NOMO-1 treated with dmso at 0.1 percent for 144 hours (cell line): ENCODE results near the gene SPOCK2.
"Not testable (repeated sequence)": the region's sequence is repeated elsewhere in the genome, so short reads cannot be mapped to it uniquely, and the experiment has no call there.

ENCODE experiments used
- DNase-seq: peaks from one replicate; lab custom pipeline; 2025; ENCODE audit not compliant: unreplicated experiment; lab: John Stamatoyannopoulos, UW

The SPOCK2 gene

DNA sequence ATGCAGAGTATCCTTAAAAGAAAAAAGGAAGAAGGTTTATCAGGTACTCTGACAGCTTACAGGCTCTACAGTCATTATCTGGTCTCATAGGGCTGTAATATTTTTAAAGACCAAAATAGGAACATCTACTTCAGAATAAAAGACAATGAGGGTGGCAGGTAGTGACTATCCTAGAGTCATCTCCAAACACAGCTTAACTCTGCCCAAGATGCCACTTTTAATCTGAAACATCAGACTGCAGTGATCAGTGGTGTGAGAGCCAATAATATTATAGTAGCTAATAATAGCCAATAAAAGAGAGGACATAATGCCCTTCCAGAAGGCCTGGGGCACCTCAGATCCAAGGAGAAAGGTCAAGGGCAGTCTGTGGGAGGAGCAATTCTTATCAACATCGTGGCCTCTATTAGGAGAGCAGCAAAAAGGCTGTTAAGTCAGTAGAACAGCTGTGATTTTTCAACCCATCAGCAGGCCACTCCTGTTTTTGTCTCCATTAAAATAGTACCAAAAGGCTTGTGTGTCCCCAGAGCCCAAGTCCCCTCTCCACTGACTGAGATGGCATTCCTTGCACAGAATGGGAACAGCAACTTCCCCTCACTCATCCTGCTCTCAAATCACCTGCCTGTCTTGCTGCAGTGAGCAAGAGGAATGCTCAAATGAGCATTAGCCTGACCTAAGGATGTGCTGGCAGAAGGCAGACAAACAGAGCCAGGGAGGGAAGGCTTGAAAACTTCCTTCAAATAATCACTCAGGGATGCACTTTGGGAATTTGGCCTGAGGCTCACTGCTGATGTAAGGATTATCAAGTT is 20.7 kb upstream of the SPOCK2 start:
- DNase-seq = no peak

GRCh38 chr10:72108004-72108370 is 19.6 kb upstream of the SPOCK2 start:
- DNase-seq = not testable (repeated sequence)

DNA sequence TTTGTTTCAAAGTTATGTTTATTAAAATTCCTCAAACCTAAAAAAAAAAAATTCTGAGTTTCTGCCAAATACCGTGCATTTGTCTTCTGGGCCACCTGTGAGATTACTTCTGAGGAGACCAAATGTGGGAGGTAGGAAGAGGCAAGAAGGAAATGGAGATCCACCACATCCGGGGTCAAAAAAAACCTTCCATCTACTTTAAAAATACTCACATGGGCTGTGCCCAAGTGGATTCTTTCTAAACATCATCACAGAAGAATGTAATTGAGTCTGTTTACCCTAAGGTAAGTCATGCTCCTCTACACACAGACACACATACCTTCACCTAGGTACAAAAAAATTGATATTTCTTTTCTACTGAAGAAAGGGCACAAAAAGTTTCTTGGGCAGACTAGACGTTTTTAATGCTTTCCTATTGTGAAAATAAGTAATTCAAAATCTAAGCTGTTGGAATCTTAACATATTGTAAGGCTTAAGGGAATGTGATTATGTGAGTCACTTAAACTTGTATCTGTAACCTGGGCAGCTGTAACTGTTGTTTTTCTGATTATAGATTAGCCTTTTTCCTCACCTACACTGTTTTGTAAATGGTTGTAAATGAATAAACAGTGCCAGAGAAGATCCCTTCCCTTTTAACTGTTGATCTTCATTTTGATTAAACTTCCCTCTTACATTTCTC is 19.1 kb upstream of the SPOCK2 start:
- no peak for DNase-seq

GRCh38 chr10:72106896-72107295 is 18.5 kb upstream of the SPOCK2 start:
- DNase-seq = no peak

DNA sequence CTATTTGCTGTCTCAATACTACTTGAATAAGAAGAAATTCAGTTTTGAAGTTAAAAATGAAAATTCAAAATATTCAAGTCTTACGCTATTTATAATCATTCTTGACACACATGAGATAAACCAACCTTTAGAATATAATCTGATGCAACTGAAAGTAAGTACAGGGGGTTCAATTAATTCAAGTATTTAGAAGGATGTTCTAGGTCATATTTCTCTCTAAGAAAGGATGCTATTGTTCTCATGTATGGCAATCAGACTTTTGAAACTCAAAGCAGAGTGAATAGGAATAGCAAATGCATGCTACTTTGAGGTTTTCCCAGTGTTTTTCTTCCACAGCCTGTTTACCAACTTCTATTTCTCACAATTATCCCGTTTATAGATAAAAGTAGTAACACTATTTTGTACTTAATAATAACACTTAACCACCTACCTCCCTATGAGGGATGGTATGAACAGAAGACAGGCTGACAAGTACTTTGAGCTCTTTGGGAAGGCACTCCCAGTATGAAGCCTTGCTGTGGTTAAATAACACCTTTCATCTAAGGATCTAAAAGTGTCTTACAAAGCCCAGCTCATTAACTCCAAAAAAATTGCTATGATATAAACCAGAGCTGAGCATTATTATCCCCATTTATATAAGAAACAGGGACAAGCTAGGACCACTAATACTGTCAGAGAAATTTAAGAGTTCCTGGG is 18.0 kb upstream of the SPOCK2 start:
- no peak for DNase-seq

- no peak for DNase-seq
Measured at GRCh38 chr10:72105710-72106109, 17.4 kb upstream of the SPOCK2 start.

- no peak for DNase-seq
Measured at GRCh38 chr10:72105098-72105475, 16.7 kb upstream of the SPOCK2 start.

GRCh38 chr10:72104472-72105097 is 16.2 kb upstream of the SPOCK2 start:
- no peak for DNase-seq

DNA sequence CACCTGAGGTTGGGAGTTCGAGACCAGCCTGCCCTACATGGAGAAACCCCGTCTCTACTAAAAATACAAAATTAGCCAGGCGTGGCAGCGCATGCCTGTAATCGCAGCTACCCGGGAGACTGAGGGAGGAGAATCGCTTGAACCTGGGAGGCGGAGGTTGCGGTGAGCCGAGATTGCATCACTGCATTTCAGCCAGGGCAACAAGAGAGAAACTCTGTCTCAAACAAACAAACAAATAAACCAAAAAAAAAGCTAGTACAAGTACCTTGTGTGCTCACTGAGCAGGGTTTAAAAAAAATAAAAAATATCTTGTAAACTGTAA is 11.2 kb upstream of the SPOCK2 start:
- no peak for DNase-seq

DNA sequence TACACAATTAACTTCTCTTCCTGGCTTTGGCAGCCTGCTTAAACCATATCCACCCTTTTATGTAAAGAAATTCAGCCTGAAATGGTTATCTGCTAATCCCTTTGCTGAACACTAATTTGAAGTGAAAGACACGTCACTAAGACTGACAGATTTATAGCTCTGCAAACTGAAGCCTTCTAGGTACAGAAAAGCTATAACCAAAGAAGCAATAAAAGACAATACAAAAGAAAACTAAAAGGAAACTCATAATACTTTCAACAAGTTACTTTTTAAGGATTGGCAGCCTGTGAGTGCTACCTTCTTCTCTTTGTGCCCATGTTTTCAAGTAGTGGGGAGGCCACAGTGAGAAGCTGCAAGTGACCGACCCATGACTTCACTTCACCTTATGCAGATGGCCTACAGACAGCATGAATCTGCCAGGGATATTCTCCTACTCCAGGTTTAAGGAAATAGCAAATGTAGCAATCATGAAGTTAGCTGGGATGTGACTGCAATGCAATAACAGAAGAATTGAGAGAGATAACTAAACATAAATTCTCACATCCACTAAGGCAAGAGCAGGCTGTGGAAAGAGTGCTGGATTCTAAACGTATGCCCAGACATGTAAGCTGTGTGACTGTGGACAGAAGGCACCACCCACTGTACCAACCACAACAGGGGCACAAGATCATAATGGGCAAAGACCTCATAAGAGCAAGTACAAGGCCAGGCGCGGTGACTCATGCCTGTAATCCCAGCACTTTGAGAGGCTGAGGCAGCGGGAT is 10.7 kb upstream of the SPOCK2 start:
- no peak for DNase-seq

- no peak for DNase-seq
Measured at GRCh38 chr10:72098301-72098835, 10.0 kb upstream of the SPOCK2 start.

GRCh38 chr10:72097448-72098300 is 9.3 kb upstream of the SPOCK2 start:
- DNase-seq = no peak

- DNase-seq = no peak
Measured at GRCh38 chr10:72096115-72097000, 8.0 kb upstream of the SPOCK2 start.

GRCh38 chr10:72095195-72095594 is 6.8 kb upstream of the SPOCK2 start:
- no peak for DNase-seq

DNA sequence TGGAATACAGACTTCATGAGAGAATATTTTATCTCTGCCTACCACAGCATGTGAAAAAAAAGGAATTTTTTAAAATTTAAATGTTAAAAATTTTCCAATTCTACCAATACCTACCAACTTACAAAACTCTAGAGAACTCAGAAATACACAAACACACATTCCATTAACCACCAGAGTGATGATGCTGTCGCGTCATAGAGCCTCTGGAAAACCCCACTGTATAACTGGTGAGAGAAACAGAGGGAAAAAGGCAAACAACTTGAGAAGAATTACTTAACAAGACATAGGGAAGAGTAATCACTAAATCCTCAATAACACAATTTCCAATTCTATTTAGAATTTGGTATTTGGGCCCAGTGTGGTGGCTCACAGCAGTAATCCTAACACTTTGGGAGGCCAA is 6.2 kb upstream of the SPOCK2 start:
- DNase-seq = no peak

- no peak for DNase-seq
Measured at GRCh38 chr10:72093450-72093849, 5.1 kb upstream of the SPOCK2 start.

DNA sequence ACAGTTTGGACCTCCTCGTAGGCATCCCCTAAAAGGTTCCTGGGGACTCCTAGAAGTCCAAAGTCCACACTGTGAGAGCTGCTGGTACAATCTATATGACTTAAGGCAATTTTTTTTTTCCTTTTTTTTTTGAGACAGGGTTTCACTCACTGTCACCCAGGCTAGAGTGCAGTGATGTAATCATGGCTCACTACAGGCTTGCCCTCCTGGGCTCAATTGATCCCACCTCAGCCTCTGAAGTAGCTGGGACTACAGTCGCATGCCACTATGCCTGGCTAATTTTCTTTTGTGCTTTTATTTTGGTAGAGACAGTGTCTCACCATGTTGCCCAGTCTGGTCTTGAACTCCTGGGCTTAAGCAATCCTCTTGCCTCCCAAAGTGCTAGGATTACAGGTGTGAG is 4.6 kb upstream of the SPOCK2 start:
- no peak for DNase-seq

DNA sequence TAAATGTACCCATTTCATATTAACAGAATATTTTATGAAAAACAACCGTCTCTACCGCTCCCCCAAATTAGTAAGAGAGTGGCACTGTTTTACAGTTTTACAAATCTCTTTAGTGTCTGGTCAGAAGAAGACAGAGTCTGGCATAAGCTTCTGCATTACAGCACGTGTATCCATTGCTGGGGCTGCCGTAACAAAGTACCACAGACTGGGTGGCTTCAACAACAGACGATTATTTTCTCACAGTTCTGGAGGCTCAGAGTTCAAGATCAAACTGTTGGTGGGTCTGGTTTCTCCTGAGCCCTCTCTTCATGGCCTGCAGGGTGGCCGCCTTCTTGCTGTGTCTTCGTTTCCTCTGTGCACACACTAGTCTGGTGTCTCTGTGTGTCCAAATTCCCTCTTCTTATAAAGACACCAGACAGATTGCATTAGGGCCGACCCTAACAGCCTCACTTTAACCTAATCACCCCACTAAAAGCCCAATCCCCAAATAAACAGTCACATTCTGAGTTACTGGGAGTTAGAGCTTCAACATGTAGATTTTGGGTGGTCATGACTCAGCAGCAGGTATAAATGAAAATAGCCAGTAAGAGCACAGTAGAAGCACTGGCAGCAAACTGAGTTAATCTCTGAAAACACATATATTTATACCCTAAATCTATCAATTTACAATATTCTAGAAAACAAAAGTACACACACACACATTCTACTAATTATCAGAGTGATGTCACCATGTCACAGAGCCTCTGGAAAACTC is 4.0 kb upstream of the SPOCK2 start:
- DNase-seq = no peak
